Stimulated activated CD4-positive, alpha-beta T cell treated with anti-CD3 and anti-CD28 coated beads, Interleukin-2, amount 100 ng/mL, for 24 hours (primary cell): ENCODE results near the gene THSD4.
A peak's percentile ranks its signal among the peaks of the same experiment; 100 is the strongest.

ENCODE experiments used
- DNase-seq, 2 donors: peaks; one replicate each; pipeline ENCODE4 v3.0.0-alpha.2; 2020

Gene THSD4

DNA sequence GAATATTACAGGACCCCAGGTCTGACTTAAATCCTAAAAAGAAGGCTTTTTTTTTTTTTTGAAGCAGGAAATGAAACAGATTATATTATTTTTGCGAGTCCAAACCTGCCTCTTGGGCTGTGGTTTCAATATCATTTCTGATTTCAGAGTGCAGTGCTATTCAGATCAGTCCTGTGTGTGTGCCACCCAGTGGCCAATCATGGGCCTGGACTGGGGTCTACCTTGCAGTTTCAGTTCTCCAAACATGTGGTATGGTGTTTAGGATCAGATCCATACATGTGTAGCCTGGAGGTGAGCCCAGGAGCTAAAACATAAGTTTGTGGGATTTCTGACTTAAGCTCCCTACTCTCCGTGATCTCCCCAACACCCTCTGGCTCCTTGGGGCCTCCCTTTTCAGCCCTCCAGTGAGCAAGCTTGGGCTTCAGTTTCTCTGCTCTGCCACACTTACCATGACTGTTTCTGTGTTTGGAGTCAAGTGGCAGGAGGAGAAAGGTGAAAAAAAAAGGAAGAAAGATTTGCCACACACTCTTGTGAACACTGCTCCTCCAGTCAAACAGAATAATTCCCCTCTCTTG is 12.1 kb upstream of the THSD4 start:
- DNase-seq: no peak

DNA sequence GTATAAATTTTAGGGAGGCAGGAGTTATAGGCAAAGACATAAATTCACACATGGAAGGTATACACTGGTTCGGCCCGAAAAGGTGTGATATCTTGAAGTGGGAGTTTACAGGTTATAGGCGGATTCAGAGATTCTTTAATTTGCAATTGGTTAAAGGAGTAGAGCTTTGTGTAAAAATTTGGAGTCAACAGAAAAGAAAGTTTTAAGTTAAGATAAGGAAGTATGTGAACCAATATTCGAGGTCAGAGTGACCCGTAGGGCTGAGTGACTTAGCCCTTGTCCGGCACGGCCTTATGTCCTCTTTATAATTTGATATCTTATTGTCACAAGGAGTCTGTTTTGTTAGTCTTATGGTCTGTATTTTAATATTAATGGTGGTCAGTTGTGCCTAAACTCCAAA is 10.6 kb upstream of the THSD4 start:
- DNase-seq: no peak

DNA sequence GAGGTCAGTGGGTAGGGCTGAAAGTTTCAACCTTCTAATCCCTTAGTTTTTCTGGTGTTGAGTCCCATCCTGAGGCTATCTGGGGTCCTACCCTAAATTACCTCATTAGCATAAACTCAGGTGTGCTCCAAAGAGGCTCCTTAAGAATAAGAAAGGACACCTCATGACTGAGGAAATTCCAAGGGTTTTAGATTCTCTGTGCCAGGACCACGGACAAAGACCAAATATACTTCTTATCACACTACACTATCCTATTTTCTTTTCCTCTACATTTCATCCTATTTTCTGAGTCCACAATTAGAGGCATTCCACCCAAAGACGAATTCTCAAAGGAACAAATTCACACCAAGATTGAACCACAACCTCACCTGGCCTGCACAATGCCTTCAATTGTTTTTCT is 9.8 kb upstream of the THSD4 start:
- no peak for DNase-seq

DNA sequence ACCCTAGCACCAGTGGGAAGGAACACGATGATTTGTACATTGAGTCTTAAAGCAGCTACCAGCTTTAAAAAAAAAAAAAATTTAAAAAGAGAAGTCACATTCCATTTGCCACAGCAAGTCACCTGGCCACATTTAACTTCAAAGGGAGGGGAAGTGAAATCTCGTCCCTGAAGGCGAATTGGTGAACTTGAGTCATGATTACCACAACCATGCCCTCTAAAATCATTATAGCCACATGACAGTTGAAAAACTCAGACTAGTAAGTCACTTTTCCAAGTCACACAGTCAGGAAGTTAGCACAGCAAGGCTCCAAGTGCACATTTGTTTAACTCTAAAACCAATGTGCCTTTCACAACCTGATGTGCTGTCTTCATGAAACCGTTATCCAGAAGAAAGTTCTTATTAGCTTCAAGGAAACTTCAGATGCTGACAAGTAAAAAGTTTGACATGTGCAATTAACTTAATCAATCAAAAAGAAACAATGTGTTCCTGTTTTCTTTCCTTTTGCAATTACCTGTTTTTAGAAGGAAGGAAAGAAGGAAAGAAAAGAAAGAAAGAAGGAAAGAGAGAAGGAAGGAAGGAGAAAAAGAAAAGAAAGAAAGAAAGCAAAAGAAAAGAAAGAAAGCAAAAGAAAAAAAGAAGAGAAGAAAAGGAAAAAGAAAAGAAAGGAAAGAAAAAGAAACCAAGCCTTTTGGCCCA is 8.3 kb upstream of the THSD4 start:
- no peak for DNase-seq

DNA sequence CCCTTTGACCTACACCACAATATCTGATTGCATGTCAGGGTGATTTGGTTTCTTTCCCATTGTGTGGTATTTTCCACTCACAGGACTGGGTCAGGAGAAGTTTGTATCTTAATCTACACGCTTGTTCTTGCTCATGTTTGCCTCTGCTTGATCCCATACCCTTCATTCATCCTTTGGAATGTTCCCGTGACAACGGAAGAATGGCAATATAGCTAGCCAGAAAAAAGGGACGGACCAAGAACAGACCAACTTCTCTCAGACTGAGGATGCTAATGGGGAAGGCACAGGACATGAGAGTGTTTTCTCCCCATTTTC is 7.8 kb upstream of the THSD4 start:
- DNase-seq: no peak

DNA sequence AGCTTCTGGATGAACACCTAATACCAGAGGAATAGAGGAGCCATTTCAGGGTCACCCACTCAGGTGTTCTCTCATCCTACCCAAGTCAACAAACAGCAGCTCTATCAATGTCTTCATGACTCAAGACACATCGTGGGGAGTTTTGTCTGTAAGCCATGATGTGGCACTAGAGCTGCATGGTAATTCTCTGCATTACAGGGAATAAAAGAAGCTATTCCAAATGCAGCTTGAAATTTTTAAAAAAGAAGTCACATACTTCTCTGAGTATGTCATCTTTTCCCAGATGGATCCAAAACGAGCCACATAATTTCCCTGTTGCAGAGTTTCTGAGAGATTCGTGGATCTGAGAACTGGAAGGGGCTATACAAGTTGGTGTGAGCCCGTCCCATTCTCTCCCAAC is 6.1 kb upstream of the THSD4 start:
- DNase-seq: no peak

DNA sequence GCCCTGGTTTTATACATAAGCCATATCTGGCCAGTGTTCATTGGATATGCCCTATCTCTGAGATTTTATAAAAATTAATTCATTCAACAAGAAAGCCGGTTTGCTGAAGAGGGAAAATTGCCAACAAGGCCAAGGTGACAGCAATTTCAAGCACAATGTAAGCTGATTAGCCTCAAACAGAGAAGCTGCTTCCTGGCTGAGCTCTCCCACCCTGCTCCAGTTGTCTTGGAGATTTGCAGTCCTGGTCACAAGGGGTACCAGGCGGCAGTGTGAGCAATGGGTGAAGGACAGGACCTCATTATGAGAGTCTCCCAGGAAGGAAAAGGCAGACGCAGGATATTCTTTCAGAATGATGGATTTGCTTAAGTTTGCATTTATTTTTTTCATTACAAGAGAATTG is 5.4 kb upstream of the THSD4 start:
- DNase-seq: no peak

DNA sequence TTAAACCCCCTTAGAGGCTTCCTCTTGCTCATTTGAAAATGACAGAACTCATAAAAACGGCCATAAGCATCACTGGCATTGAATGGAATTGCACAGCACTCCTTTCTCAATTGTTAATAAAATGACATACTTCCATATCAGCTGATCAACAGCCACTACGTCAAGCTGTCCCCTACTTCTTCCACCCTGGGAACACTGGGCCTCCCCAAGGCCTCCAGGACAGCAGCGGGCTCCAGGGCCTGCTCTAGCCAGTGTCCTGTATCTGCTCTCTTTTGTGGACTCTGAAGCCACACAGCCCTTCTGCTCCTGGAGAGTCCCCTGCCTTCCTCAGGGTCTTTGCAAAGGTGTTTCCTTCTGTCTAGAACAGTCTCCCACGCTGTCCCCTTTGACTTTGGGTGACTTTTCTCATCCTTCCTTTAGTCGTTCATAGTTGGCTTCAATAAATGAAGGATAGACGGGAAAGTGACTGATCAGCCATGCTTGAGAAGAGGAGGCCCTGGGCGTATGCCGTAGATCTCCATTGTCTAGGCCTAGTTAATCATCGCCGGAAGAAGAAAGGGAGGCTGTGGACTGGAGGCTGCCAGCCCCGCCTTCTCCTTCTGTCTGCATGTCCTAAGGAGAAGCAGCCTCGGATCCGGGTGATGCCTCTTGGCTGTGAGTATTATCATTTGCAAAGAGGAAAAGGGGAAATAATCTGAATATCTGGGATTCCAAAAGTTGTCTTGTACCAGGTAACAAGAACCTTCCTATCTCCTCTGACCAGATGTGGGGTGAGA is 4.7 kb upstream of the THSD4 start:
- DNase-seq: no peak

DNA sequence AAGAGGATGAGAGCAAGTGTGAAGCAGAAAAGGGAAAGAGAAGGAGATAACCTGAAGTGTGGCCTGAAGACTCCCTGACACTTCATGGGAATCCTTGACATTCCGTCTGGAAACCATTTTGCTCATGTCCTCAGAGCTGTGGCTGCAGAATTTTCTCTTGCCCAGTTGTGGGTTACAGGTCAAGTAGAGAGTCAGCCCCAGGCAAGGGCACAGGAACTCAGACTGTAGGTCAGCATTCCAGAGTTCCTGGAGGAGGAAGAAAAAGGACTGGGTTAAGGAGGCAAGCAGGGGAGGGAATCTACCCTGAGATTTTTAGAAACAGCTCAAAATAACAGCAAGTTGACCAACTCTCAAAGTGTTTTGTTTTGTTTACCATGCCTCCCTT is 4.1 kb upstream of the THSD4 start:
- DNase-seq: no peak

DNA sequence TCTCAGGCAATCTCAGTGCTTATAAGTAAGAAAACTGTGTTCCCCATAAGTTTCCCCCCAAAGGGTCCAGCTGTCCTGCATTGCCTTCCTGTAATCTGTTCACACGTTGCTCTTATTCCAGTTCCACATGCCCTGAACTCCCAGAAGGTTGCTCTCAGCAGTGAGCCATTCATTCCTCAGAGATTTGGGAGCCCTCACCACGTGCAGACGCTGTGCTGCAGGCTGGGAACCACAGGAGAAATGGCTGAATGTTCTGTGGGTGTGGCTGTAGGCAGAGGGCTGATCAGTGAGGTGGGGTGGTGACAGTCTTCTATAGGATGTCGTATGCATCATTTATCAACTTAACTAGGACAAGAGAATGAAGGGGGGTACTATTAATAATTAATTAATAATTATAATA is 3.3 kb upstream of the THSD4 start:
- DNase-seq: no peak

DNA sequence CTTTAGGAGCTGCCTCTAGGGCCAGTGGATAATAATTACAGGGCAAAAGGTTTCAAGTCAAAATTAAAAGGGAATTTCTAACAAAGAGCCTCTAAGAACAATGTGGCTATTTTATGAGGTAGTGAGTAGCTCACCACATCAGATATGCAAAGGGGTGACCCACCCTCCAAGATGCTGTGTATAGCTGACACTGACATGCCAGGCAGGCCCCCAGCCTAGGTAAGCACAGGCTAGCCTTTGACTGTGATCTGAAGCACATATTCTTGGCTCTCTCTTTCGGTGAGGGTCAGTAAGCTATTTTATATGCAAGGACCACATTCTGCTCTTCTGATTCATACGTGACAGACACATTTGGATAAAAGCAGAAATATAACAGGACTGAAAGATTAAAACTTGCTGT is 2.8 kb upstream of the THSD4 start:
- no peak for DNase-seq

DNA sequence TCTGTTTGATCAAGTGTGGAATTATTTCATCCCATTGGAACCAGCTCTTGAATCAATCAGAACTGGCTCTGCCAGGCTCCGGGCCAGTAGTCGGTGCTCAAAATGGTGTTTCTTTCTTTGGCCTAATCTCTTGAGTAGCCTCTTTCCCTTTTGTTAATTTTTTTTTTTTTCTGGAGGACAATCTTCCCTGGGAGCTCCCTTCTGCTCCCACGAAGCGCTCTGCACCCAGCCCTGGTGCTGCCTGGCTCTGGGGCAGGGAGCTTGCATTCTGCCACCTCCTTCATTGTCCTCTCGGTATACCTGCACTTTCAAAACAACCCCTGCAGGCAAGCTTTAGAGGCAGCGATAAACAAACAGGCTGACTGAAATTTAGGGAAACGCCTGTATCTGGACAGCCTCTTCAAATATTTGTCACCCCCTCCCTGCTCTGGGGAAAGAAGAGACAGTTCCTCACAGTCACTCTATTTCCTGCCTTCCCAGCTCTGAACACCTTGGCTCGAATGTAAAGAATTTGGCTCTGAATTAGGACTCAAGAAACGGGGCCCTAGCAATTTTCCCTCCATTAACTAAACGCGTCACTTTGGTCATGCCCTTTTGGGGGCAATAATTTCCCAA is 1.1 kb upstream of the THSD4 start:
- no peak for DNase-seq

DNA sequence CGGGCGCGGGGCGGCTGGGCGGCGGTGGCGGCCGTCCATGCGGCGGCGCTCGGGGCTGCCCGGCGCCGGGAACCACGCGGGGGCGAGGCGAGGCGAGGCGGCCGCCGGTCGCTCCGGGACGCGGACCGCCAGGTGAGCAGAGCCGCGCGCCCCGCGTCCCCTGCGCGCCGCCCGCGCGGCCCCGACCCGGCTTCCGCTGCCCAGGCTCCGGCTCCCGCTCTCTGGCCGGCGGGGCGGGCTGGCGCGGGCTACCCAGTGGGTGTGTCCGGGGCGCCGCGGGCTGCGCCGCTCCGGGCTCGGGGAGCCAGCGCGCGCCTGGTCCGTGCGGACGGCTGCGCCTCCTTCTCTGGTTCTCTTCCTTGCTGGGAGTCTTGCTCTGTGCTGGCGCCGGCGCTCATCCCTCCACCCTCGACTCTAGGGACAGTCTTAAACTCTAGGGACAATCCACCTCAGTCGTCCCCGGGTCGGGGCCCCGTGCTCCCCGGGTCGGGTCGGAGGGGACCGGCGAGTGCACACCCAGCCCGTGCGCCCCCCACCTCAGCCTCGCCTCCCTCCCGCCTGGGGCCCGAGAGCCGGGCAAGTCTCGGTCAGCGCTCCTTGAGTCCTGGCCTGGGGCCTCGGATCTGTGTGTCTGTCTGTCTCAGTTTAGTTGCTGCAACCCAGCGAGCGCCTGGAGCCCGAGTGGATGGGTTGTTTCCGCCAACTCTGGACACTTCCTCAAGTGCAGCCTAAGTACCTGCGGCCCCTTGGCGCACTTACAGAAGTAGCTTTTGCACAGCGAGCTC is 488 bp downstream of the THSD4 start:
- peak in 1 of 2 donors; percentile 35 for DNase-seq

DNA sequence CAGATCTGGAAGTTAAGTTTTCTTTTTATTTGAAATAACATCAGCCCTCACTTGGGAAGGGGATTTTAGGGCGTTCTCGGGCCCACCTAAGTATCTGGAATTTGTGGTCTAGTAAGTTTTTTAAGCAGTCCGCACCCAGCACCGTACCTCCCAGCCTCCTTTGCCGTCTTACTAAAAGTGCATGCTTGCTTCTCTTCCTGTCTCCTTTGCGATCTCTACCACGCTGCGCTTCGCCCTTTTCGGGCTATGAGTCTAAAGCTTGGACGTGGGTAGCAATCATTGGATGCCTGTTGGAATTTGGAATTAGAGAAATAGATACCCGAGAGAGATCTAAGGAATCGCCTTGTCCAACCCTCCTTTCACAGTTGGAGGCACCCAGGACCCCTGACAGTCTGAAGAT is 1.1 kb downstream of the THSD4 start:
- peak in 1 of 2 donors; percentile 1 for DNase-seq

DNA sequence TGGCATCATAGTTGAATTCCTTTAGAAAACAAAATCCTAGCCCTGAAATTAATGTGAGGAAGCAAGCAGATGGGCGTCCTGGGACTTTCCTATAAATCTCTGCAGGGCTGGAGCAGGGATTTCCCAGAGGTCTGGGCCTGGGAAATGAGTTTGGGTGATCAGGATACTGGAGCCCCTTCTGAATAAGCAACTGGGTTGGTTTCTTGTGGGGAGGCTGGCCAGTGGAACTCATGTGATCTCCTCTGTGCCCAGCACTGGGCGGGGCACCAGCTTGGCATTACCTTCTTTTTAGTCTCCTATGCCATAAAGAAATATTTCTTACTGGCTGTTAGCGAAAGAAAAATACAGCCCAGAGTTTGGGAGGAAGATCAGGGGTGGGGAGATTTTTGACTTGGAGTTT is 1.7 kb downstream of the THSD4 start:
- no peak for DNase-seq

DNA sequence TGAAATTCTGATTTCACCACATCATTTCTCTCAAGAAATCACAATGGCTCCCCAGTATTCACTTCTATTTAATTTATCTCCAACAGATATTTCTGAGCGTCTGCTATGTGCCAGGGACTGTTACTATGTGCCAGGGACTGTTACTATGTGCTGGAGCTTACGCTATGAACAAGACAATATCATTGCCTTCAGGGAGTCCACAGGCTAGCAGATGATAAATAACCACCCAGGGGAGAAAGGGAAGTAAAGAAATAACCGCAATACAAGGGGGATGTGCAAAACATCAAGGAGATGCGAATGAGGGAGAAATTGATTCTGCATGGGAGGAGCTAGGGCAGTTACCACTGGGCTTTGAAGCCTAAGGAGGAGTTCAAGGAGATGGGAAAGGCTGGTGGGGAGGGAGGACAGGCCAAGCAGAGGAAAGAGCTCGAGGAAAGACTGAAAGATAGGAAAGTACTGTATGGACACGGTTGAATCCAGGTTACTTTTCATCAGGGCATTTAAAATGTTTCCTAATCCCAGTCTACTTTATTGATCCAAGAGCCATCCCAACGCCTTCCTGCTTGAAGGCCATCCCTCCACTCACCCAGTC is 2.5 kb downstream of the THSD4 start:
- DNase-seq: no peak

DNA sequence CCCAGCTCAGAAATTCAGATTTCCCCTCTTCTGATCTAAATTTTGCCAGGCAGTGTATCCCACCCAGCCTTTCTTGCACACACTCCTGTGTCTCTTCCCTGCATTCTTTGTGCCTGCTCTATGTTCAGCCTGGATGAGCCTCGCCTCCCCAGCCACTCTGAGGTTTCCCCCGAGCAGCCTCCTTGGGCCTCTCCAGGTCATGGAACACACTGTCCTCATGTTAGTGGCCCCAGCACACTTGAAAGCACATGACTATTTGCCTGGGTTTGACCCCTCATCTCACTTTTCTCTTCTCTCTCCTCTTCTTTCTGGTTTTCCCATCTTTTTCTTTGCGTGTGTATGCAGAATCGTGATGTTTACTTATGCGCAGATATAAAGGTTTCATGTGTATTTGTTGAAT is 3.1 kb downstream of the THSD4 start:
- no peak for DNase-seq

DNA sequence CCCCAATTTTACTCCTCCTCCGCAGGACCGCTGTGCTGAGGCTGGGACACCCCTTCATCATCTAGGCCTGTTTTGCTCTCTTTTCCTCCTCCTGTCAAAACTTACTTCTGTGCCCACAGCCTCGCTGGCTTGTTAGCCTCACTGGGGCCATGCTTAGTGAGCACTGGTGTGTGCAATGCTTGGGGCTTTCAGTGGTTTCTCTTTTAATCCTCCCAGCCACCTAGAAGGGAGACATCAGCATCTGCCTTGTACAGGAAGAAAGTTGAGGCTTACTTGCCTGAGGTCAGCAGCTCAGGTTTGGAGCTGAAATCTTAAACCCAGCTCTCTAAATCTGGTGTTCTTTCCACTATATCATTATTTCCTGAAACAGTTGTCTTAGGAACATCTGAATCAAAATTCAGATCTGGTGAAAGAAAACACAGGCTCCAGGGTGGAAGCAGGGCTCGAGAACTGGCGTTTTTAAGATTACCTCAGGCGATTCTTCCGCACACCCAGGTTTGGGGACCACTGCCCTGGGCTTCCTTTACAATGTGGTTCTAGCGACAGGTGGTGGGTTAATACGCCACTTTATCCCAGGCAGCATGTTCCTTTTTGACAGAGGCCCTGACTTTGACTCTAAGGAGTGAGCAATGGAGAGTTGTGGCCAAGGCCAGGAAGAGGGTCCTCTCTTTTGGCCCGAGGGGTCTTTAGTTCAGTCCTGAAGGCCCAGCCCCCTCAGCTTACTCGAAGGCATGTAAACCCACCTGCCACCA is 3.8 kb downstream of the THSD4 start:
- DNase-seq: no peak

DNA sequence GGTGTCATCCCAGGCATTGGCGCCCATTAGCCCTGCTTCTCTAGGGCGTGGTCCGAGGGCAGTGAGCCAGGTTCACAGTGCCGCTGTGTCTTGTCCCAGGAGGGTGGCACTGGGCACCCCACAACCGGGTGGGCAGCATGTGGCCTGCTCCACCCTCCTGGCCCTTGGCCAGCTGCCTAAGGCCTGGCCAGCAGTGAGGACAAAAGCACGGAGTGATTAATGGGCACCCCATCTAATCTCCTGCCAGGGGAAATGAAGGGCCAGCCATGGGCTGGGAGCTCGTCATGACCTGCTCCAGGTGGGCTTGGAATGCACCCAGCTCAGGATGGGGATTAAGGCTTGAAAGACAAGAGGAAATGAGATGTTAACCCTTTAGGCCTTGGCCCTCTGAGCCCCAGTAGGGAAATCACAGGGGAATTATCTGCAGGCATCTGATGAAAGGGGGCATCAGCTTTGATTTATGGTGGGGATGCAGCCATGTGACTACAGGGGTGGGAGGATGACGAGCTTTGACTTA is 5.2 kb downstream of the THSD4 start:
- DNase-seq: no peak

DNA sequence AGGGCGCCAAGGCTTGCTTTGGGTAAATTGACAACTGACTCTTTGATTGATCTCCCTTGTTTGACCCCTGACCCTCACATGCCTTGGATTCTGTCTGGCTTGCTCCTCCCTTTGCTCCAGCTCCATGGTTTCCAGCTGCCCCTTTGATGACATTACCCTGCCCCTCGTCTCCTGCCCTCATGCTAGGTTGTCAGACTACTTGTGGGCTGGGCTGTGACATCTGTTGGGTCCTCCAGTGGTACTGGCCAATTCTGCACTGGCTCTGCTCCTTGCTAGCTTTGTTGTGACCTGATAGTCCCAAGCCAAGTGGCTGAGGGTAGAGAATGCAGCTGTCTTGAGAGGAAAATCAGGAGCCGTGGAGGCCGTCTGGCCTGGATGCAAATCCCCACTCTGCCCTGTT is 6.2 kb downstream of the THSD4 start:
- no peak for DNase-seq

DNA sequence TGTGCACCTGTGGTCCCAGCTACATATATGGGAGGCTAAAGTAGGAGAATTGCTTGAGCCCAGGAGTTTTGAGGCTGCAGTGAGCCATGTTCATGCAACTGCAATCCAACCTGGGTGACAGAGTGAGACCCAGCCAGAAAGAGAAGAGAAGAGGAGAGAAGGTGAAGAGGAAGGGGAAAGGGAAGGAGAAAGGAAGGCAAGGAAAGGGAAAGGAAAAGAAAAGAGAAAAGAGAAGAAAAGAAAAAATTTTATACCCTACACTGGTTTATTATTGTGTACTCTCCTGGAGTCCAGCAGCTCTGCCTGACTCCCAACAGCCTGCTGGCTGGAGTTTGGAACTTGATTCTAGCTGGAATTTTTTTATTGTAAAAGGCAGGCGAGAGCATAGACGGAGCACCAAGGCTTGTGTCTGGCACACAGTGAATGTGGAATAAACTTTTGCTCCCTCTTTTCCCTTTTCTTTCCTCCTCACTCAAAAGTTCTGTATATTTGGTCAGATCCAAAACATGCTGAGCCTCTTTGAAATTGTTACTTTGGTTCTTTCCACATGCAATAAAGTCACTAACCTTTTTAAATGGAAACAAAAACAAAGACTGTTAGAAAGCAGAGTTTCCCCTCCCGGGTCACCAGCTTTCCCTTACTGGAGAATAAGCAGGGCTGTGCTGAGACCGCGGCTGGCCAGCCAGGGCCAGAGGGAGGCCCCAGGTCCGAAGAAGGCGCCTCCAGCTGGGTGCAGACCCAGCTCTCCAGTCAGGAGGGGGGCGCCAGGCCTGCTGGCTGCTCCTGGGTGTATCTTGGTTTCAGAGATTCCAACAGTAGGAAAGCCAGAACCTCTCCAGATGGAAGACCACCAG is 9.9 kb downstream of the THSD4 start:
- DNase-seq: no peak
